Measurements from ENCODE around the gene CDH15.

DNA sequence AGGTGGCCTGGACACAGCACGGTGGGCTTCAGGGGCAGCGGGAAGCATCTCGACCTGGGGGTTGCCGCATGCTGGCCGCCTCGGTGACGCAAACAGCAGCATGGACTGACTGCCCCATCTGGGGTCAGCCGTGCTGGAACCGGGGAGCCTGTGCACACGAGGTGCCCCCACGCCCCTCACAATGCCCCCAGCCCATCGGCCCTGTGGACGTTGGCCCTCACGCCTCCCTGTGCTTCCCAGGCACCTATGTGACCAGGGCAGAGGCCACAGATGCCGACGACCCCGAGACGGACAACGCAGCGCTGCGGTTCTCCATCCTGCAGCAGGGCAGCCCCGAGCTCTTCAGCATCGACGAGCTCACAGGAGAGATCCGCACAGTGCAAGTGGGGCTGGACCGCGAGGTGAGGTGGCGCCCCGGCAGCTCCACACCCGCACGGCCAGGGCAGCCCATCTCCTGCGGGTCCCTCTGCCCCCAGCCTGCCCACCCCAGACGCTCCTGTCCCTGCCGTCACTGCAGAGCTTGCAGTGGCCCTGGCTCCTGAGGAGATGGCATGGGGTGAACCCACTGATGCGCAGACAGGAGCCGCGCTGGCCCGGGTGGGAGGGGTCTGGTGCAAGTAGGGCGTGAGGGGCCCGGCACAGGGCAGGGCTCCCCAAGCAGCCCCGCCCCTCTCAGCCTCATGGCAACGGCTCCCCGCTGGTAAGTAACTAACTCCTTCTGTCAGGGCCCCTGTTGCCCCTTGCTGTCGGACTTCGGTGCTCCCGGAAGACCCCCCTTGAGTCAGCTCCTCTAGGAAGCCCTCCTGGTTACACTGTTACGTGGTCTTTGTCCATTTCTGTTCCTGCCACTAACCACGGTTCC is 13.6 kb downstream of the CDH15 start:
- TF ChIP-seq EZH2 (IDR thresholded peaks at IDR 0.05; ENCODE audit: borderline replicate concordance, low read depth, low read length, severe bottlenecking) (no peak), CTCF (IDR thresholded peaks at IDR 0.05; ENCODE audit: borderline replicate concordance, extremely low read depth, low read length, poor library complexity, severe bottlenecking) (no peak)
